Aorta (tissue), 5 donors: Measurements from ENCODE around the gene HES3. TPM values are rescaled to one million over a fixed set of nuclear protein-coding genes. Genes with fewer than 3 reads are reported as not detected.
A peak's percentile ranks its signal among the peaks of the same experiment; 100 is the strongest.

Experiments
- ATAC-seq: fragments of 200-7000 bp; cut with Tn5 transposase; one replicate; pipeline ENCODE4 v1.9.1; 2022; ENCODE audit warnings: moderate library complexity; ENCODE audit not compliant: low FRiP score
- DNase-seq, 2 donors: peaks; one replicate each; pipeline ENCODE4 v3.0.0-alpha.2; 2020
- H3K27ac ChIP-seq, 2 donors: one replicate each; pipeline ENCODE4 v1.5.1; 2013; ENCODE audit warnings: low read length in 2 of 2, mild to moderate bottlenecking in 2 of 2, moderate library complexity in 2 of 2, control low read depth in 1 of 2, inconsistent platforms in 1 of 2, low read depth in 1 of 2
- H3K27me3 ChIP-seq, 2 donors: one replicate each; pipeline ENCODE4 v1.6.1; 2013; ENCODE audit warnings: control low read depth in 1 of 2, low read length in 1 of 2, mild to moderate bottlenecking in 1 of 2, moderate library complexity in 1 of 2; ENCODE audit not compliant: insufficient read depth in 2 of 2, control insufficient read depth in 1 of 2
- H3K36me3 ChIP-seq, 2 donors: one replicate each; pipeline ENCODE4 v1.6.1; 2013; ENCODE audit warnings: control low read depth in 1 of 2, low read length in 1 of 2, mild to moderate bottlenecking in 1 of 2; ENCODE audit not compliant: insufficient read depth in 2 of 2, control insufficient read depth in 1 of 2
- H3K4me1 ChIP-seq, 2 donors: one replicate each; pipeline ENCODE4 v1.6.1; 2013; ENCODE audit warnings: low read length in 2 of 2, control low read depth in 1 of 2, mild to moderate bottlenecking in 1 of 2, moderate library complexity in 1 of 2; ENCODE audit not compliant: insufficient read depth in 2 of 2, control insufficient read depth in 1 of 2
- H3K4me3 ChIP-seq, 2 donors: one replicate each; pipeline ENCODE4 v1.5.1; 2013; ENCODE audit warnings: low read length in 2 of 2, control low read depth in 1 of 2, mild to moderate bottlenecking in 1 of 2
- H3K9me3 ChIP-seq: one replicate; pipeline ENCODE4 v1.6.1; 2013; ENCODE audit warnings: mild to moderate bottlenecking, low read length; ENCODE audit not compliant: control insufficient read depth
- WGBS, 2 donors: extraction: QIAGEN DNeasy Blood & Tissue Kit; methylation state at CpG; one replicate each; pipeline ENCODE4 v1.1.7; 2013; 5-methylcytosine and 5-hydroxymethylcytosine counted together
- intact Hi-C, 2 donors: fragments of 100-400 bp; cut with DNase I; formaldehyde crosslinking; loops; one replicate each; pipeline versions ENCODE4 v1.14.2 to v1.15.0; 2022
- polyA plus RNA-seq, 2 donors: library from polyadenylated mRNA; stranded (reverse); fragments of 200-250 nt; gene quantifications; one replicate each; pipeline ENCODE4 v1.2.3, GENCODE V29; 2013
- total RNA-seq, 2 donors: library from RNA; stranded (reverse); fragmentation: NEBNext Ultra II Directional; extraction: Animal tissue kit (Norgen Biotek cat#: 25700); gene quantifications; one replicate each; pipeline ENCODE4 v1.2.1, GENCODE V29; 2021
- donor health status: healthy with polysubstance abuse.
- donor health status: Bipolar disorder and iron deficiency.
- donor health status: DM: no; HTN: no; CAD: no.
- donor health status: DM: no; HTN: no; CAD: no.
- donor health status: DM: yes; HTN: yes; CAD: no.

HES3 gene
- total and polyA plus RNA-seq, 4 donors: not detected

DNA sequence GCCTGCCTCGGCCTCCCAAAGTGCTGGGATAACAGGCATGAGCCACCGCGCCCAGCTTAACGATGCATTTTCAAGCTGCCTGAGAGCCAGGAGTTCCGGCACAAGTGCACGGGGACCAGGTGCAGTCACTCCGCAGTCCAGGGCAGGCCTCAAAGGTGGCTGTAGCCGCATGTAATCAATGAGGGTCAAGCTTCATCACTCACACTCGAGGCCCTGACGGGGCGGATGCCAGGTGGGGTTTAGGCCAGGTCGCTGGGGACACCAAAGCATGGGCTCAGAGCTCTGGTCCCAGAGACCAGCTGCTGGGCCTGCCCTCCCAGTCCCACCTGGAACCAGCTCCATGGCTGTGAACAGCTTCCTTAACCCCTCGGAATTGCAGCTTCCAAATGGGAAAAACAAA lies 43.0 kb downstream of the HES3 start:
- Histone ChIP-seq H3K27me3 (no peaks in the 10 kb centered on the region), H3K36me3 (no peaks in the 10 kb centered on the region), H3K9me3 (no peaks in the 10 kb centered on the region), H3K27ac (no peak overlapping the region), H3K4me3 (no peak overlapping the region), H3K4me1 (no peaks in the 10 kb centered on the region)
- ATAC-seq (peak; percentile 2), DNase-seq (no peak)
- WGBS, 2 donors: 78 to 84% methylated on average over 13 of the region's 13 CpGs
- intact Hi-C loops: no loop called here

GRCh38 chr1:6287431-6287886 lies 43.5 kb downstream of the HES3 start:
- WGBS, 2 donors: 1 to 8% methylated on average over 10 of the region's 10 CpGs
- DNase-seq: peak in 1 of 2 donors; percentile 71
- Histone ChIP-seq H3K4me1 (no peaks in the 10 kb centered on the region), H3K36me3 (no peaks in the 10 kb centered on the region), H3K9me3 (no peaks in the 10 kb centered on the region), H3K27me3 (no peaks in the 10 kb centered on the region), H3K27ac (no peak overlapping the region), H3K4me3 (no peak overlapping the region)
- intact Hi-C loops: no loop called here
- peak; percentile 80 for ATAC-seq

GRCh38 chr1:6288026-6288425 lies 44.0 kb downstream of the HES3 start:
- Histone ChIP-seq H3K27me3 (no peaks in the 10 kb centered on the region), H3K27ac (no peak overlapping the region), H3K4me1 (no peaks in the 10 kb centered on the region), H3K36me3 (no peaks in the 10 kb centered on the region), H3K4me3 (no peak overlapping the region), H3K9me3 (no peaks in the 10 kb centered on the region)
- intact Hi-C loops: no loop called here
- DNase-seq (no peak), ATAC-seq (peak; percentile 16)
- 24 to 26% methylated on average over 14 of the region's 14 CpGs for WGBS, 2 donors

DNA sequence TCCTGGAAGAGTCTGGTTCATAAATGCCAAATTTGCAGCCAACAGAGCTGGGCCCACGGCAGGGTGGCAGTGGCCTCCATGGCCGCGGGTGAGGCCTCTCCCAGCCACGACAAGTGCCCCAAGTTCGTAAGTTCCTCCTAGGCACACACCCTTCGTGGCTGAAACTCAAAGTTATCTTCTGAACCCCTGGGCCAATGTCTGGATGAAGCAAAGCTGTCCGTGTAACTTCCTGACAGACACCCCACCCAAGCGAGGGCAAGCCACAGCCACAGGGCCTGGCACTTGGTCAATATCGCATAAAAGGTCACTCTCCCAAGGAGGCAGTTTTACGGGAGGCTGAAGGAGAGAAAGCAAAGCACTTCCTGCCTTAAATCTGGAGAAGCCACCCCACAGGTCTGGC lies 44.7 kb downstream of the HES3 start:
- no peaks in the 10 kb centered on the region for H3K27me3 ChIP-seq

GRCh38 chr1:6292102-6292501 lies 48.1 kb downstream of the HES3 start:
- no peak overlapping the region for H3K27ac ChIP-seq
- no peaks in the 10 kb centered on the region for H3K4me1 ChIP-seq
- no peaks in the 10 kb centered on the region for H3K9me3 ChIP-seq
- no peaks in the 10 kb centered on the region for H3K36me3 ChIP-seq
- H3K27me3 ChIP-seq: no peaks in the 10 kb centered on the region
- ATAC-seq (no peak), DNase-seq (no peak)
- WGBS, 2 donors: 96% methylated on average over 10 of the region's 10 CpGs
- no peak overlapping the region for H3K4me3 ChIP-seq
- intact Hi-C loops: no loop called here

More for the DNA sequence above, 44.7 kb downstream of the HES3 start:
- H3K36me3 ChIP-seq: no peaks in the 10 kb centered on the region
- ATAC-seq (no peak), DNase-seq (no peak)
- H3K9me3 ChIP-seq: no peaks in the 10 kb centered on the region
- no peak overlapping the region for H3K27ac ChIP-seq
- no peaks in the 10 kb centered on the region for H3K4me1 ChIP-seq
- H3K4me3 ChIP-seq: no peak overlapping the region
- intact Hi-C loops: no loop called here
- WGBS, 2 donors: 90 to 91% methylated on average over 10 of the region's 10 CpGs

DNA sequence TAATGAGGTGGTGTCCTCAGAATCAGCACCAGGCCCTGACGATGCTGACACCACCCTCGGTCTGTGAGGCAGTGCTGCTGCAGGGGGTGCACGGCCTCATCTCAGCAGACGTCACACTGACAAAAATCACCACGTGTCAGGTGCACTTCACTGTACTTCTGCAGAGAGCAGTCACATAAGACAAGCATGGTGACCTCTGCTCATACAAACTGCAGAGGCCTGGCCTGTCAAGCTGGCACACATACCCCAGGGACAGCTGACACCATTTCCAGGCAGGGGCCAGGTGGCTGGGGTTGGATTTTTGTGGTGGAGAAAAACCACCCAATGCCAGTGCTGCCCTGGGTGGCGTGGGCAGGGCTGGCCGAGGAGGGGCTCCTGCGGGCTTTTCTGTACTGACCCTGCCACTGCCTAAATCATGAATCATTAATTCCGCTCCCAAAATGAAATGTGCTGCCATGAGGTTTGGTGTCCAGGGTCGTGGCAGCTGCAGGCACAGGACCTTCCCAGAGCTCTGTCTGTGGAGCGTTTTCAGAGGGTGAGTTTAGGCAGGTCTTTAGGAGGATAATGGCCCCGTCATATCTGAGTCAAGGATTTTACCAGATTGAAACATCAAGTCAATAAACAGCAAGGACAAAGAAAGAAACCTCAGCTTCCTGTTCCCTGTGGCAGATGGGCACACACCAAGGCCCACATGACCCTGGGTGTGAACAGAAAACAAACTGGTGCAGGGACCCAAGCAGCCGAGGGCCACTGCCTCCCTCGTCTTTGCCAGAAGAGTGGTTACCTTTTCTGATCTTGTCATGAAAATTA lies 50.3 kb downstream of the HES3 start:
- Histone ChIP-seq H3K9me3 (no peaks in the 10 kb centered on the region), H3K4me3 (no peak overlapping the region), H3K4me1 (no peaks in the 10 kb centered on the region), H3K27me3 (no peaks in the 10 kb centered on the region), H3K36me3 (no peaks in the 10 kb centered on the region), H3K27ac (no peak overlapping the region)
- DNase-seq (no peak), ATAC-seq (no peak)
- intact Hi-C loops: no loop called here
- 96% methylated on average over 14 of the region's 14 CpGs for WGBS, 2 donors

DNA sequence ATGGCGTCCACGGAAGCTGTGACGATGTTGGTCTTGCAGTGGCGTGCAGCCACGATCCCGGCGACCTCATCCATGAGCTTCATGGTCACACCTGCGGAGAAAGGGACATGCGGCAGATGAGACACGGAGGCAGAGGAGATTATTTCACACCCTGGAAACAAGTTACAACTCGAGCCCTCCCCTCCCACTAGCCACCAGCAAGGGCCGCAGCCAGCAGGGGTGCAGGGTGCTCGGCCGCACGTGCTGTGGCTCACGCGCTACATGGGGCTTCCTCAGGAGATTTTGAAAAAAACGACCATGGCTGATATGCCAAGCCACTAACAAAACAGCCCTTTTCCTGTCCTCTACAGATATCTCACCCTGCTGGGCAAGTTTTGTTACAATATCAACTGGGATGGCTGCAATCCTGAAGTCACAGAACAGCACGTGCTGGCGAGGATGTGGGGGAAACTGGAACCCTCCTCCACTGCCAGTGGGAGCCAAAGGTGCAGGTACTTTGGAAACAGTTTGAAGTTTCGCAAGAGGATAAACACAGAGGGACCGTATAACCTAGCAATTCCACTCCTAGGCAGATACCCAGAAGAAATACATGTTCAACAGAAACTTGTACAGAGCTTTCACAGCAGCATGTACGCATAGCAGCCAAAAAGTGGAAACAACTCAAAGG lies 51.0 kb downstream of the HES3 start:
- no peak for ATAC-seq
- Histone ChIP-seq H3K9me3 (no peaks in the 10 kb centered on the region), H3K4me3 (no peak overlapping the region), H3K4me1 (no peaks in the 10 kb centered on the region), H3K36me3 (no peaks in the 10 kb centered on the region), H3K27me3 (no peaks in the 10 kb centered on the region), H3K27ac (no peak overlapping the region)
- 90 to 91% methylated on average over 23 of the region's 23 CpGs for WGBS, 2 donors
- DNase-seq: peak in 1 of 2 donors; percentile 50
- intact Hi-C loops: no loop called here
